ENCODE data around the gene IL10.
"Not testable (repeated sequence)": the region's sequence is repeated elsewhere in the genome, so short reads cannot be mapped to it uniquely, and the experiment has no call there.

The IL10 gene

GRCh38 chr1:206796116-206796515 is 23.8 kb upstream of the IL10 start:
- no peak for DNase-seq
- in situ Hi-C loops (cut with MboI; ENCODE audit: low pct_unique_long_range_greater_than_20kb, low sequenced_read_pairs), result no loop called here

GRCh38 chr1:206794294-206794908 is 22.1 kb upstream of the IL10 start:
- in situ Hi-C loops (cut with MboI; ENCODE audit: low pct_unique_long_range_greater_than_20kb, low sequenced_read_pairs), result no loop called here
- no peak for DNase-seq

- in situ Hi-C loops (cut with MboI; ENCODE audit: low pct_unique_long_range_greater_than_20kb, low sequenced_read_pairs), result no loop called here
Measured at GRCh38 chr1:206793620-206794019, 21.3 kb upstream of the IL10 start.

GRCh38 chr1:206792939-206793607 is 20.8 kb upstream of the IL10 start:
- no peak for DNase-seq
- in situ Hi-C loops (cut with MboI; ENCODE audit: low pct_unique_long_range_greater_than_20kb, low sequenced_read_pairs), result no loop called here

More at GRCh38 chr1:206793620-206794019, 21.3 kb upstream of the IL10 start:
- no peak for DNase-seq

GRCh38 chr1:206790502-206791250 is 18.4 kb upstream of the IL10 start:
- in situ Hi-C loops (cut with MboI; ENCODE audit: low pct_unique_long_range_greater_than_20kb, low sequenced_read_pairs), result no loop called here
- DNase-seq, result no peak

GRCh38 chr1:206788487-206789050 is 16.3 kb upstream of the IL10 start:
- DNase-seq, result no peak
- in situ Hi-C loops (cut with MboI; ENCODE audit: low pct_unique_long_range_greater_than_20kb, low sequenced_read_pairs), result no loop called here

GRCh38 chr1:206787891-206788290 is 15.6 kb upstream of the IL10 start:
- in situ Hi-C loops (cut with MboI; ENCODE audit: low pct_unique_long_range_greater_than_20kb, low sequenced_read_pairs), result no loop called here

GRCh38 chr1:206786212-206786886 is 14.1 kb upstream of the IL10 start:
- no peak for DNase-seq
- in situ Hi-C loops (cut with MboI; ENCODE audit: low pct_unique_long_range_greater_than_20kb, low sequenced_read_pairs), result no loop called here

More at GRCh38 chr1:206787891-206788290, 15.6 kb upstream of the IL10 start:
- no peak for DNase-seq

- in situ Hi-C loops (cut with MboI; ENCODE audit: low pct_unique_long_range_greater_than_20kb, low sequenced_read_pairs), result no loop called here
Measured at GRCh38 chr1:206785182-206785765, 13.0 kb upstream of the IL10 start.

GRCh38 chr1:206784471-206784903 is 12.2 kb upstream of the IL10 start:
- in situ Hi-C loops (cut with MboI; ENCODE audit: low pct_unique_long_range_greater_than_20kb, low sequenced_read_pairs), result no loop called here
- no peak for DNase-seq

More at GRCh38 chr1:206785182-206785765, 13.0 kb upstream of the IL10 start:
- no peak for DNase-seq

- in situ Hi-C loops (cut with MboI; ENCODE audit: low pct_unique_long_range_greater_than_20kb, low sequenced_read_pairs), result no loop called here
Measured at GRCh38 chr1:206783506-206783905, 11.2 kb upstream of the IL10 start.

GRCh38 chr1:206782448-206782847 is 10.2 kb upstream of the IL10 start:
- peak; percentile 18 for DNase-seq
- in situ Hi-C loops (cut with MboI; ENCODE audit: low pct_unique_long_range_greater_than_20kb, low sequenced_read_pairs), result no loop called here

More at GRCh38 chr1:206783506-206783905, 11.2 kb upstream of the IL10 start:
- DNase-seq, result no peak

GRCh38 chr1:206779638-206780037 is 7.3 kb upstream of the IL10 start:
- DNase-seq, result peak; percentile 48
- in situ Hi-C loops (cut with MboI; ENCODE audit: low pct_unique_long_range_greater_than_20kb, low sequenced_read_pairs), result no loop called here

GRCh38 chr1:206778911-206779310 is 6.6 kb upstream of the IL10 start:
- DNase-seq; in situ Hi-C loops (cut with MboI; ENCODE audit: low pct_unique_long_range_greater_than_20kb, low sequenced_read_pairs): not testable (repeated sequence)

- no peak for DNase-seq
- in situ Hi-C loops (cut with MboI; ENCODE audit: low pct_unique_long_range_greater_than_20kb, low sequenced_read_pairs), result no loop called here
Measured at GRCh38 chr1:206778031-206778430, 5.7 kb upstream of the IL10 start.

- in situ Hi-C loops (cut with MboI; ENCODE audit: low pct_unique_long_range_greater_than_20kb, low sequenced_read_pairs), result no loop called here
- no peak for DNase-seq
Measured at GRCh38 chr1:206776229-206776628, 3.9 kb upstream of the IL10 start.

- DNase-seq, result no peak
- in situ Hi-C loops (cut with MboI; ENCODE audit: low pct_unique_long_range_greater_than_20kb, low sequenced_read_pairs), result no loop called here
Measured at GRCh38 chr1:206774093-206774492, 1.8 kb upstream of the IL10 start.

- DNase-seq, result no peak
- in situ Hi-C loops (cut with MboI; ENCODE audit: low pct_unique_long_range_greater_than_20kb, low sequenced_read_pairs), result no loop called here
Measured at GRCh38 chr1:206771338-206771692, 979 bp downstream of the IL10 start.
